Mammary epithelial cell (primary cell): ENCODE results near the gene DEFB131B.
"Not testable (repeated sequence)": the region's sequence is repeated elsewhere in the genome, so short reads cannot be mapped to it uniquely, and the experiment has no call there.

Experiments used
- CTCF ChIP-seq, 2 donors: IDR thresholded peaks in 1 of 2; conservative IDR thresholded peaks in 1 of 2; 2 replicates each; pipeline ENCODE4 v1.5.1; 2011 to 2012; ENCODE audit warnings: inconsistent platforms in 2 of 2, low read length in 2 of 2, mild to moderate bottlenecking in 2 of 2, control low read depth in 1 of 2, low read depth in 1 of 2; ENCODE audit not compliant: insufficient read depth in 1 of 2; ENCODE audit errors: extremely low read depth in 1 of 2
- EZH2 ChIP-seq: IDR thresholded peaks from 2 replicates; pipeline ENCODE4 v1.6.1; 2012; ENCODE audit warnings: low read length, inconsistent platforms, borderline replicate concordance

GRCh38 chr11:71878059-71878458, at the start of gene DEFB131B:
- not testable (repeated sequence) for TF ChIP-seq EZH2; CTCF (conservative IDR thresholded peaks at IDR 0.05 in 1 of 2, IDR thresholded peaks at IDR 0.05 in 1 of 2; ENCODE audit: extremely low read depth in 1 of 2, insufficient read depth in 1 of 2, low read depth in 1 of 2, low read length in 2 of 2)
